ENCODE measurements around the gene PRKCD.

- TF ChIP-seq CTCF (IDR thresholded peaks at IDR 0.05) (no peak), POLR2A (IDR thresholded peaks at IDR 0.05) (no peak), EP300 (IDR thresholded peaks at IDR 0.05) (no peak), POLR2AphosphoS5 (IDR thresholded peaks at IDR 0.05) (peak in 2 of 4 donors; percentile 20 to 35)
Measured at GRCh38 chr3:53156368-53156834, 4.6 kb upstream of the PRKCD start.

Data from sigmoid colon (tissue), 4 donors.